Left colon (tissue), 2 donors: Measurements from ENCODE around the gene HMGA1. TPM values are rescaled to one million over a fixed set of nuclear protein-coding genes. Genes with fewer than 3 reads are reported as not detected.
"Not testable (repeated sequence)": the region's sequence is repeated elsewhere in the genome, so short reads cannot be mapped to it uniquely, and the experiment has no call there.

Experiments
- ATAC-seq: fragments of 200-7000 bp; cut with Tn5 transposase; one replicate; pipeline ENCODE4 v1.9.1; 2020; ENCODE audit warnings: mild to moderate bottlenecking, moderate library complexity
- DNase-seq, 2 donors: peaks; one replicate each; pipeline ENCODE4 v3.0.0-alpha.2; 2020
- intact Hi-C, 2 donors: fragments of 100-400 bp; cut with DNase I in 1 of 2; cut with micrococcal nuclease in 1 of 2; formaldehyde crosslinking; loops; one replicate each; pipeline versions ENCODE4 v1.11.2 to v1.14.0; 2022; cut with DNase I, micrococcal nuclease
- total RNA-seq, 2 donors: library from RNA; stranded (reverse); fragmentation: NEBNext Ultra II Directional; extraction: Animal tissue kit (Norgen Biotek cat#: 25700); gene quantifications; one replicate each; pipeline ENCODE4 v1.2.1, GENCODE V29; 2021
- donor health status: DM: no; HTN: no; CAD: no.
- donor health status: DM: yes; HTN: yes; CAD: no.

The HMGA1 gene
- total RNA-seq, 2 donors from 2014 or later, result 116 to 152 TPM

- intact Hi-C loops, result no loop called here
- peak; percentile 12 for ATAC-seq
- peak; percentile 54 to 76 for DNase-seq
Observed at GRCh38 chr6:34237722-34238584, 1.3 kb downstream of the HMGA1 start.

- no peak for DNase-seq
- ATAC-seq, result no peak
- intact Hi-C loops, result no loop called here
Observed at GRCh38 chr6:34238585-34239499, 2.2 kb downstream of the HMGA1 start.

- no peak for ATAC-seq
- intact Hi-C loops, result no loop called here
- no peak for DNase-seq
Observed at GRCh38 chr6:34239500-34239825, 2.8 kb downstream of the HMGA1 start.

- no peak for DNase-seq
- intact Hi-C loops, result loop anchor here in 1 of 2 donors (10.0 kb wide), 1 partner anchor 175 kb away; no protein-coding TSS in a partner anchor
- no peak for ATAC-seq
Observed at GRCh38 chr6:34239893-34240292, 3.2 kb downstream of the HMGA1 start.

GRCh38 chr6:34240329-34241248 lies 3.9 kb downstream of the HMGA1 start:
- DNase-seq (no peak), ATAC-seq (no peak)
- intact Hi-C loops, result loop anchor here in 1 of 2 donors (10.0 kb wide), 1 partner anchor 174 kb away; no protein-coding TSS in a partner anchor

GRCh38 chr6:34241351-34242215 lies 4.9 kb downstream of the HMGA1 start:
- DNase-seq, result no peak
- intact Hi-C loops, result loop anchor here in 1 of 2 donors (10.0 kb wide), 1 partner anchor 173 kb away; no protein-coding TSS in a partner anchor
- no peak for ATAC-seq

- DNase-seq (no peak), ATAC-seq (no peak)
- intact Hi-C loops, result loop anchor here in 1 of 2 donors (10.0 kb wide), 1 partner anchor 172 kb away; no protein-coding TSS in a partner anchor
Observed at GRCh38 chr6:34242252-34243130, 5.8 kb downstream of the HMGA1 start.

- intact Hi-C loops, result loop anchor here in 1 of 2 donors (10.0 kb wide), 1 partner anchor 172 kb away; no protein-coding TSS in a partner anchor
- ATAC-seq, result no peak
- DNase-seq, result no peak
Observed at GRCh38 chr6:34243131-34243771, 6.6 kb downstream of the HMGA1 start.

GRCh38 chr6:34243901-34244884 lies 7.5 kb downstream of the HMGA1 start:
- intact Hi-C loops, result loop anchor here in 1 of 2 donors (10.0 kb wide), 1 partner anchor 171 kb away; no protein-coding TSS in a partner anchor
- ATAC-seq, result no peak

GRCh38 chr6:34245032-34245760 lies 8.5 kb downstream of the HMGA1 start:
- not testable (repeated sequence) for DNase-seq
- intact Hi-C loops, result loop anchor here (5.0 to 10.0 kb wide), 2 partner anchors 170 to 172 kb away; no protein-coding TSS in a partner anchor

More at GRCh38 chr6:34243901-34244884, 7.5 kb downstream of the HMGA1 start:
- DNase-seq, result peak in 1 of 2 donors; percentile 40

GRCh38 chr6:34245761-34246140 lies 9.1 kb downstream of the HMGA1 start:
- not testable (repeated sequence) for DNase-seq, ATAC-seq
- intact Hi-C loops, result loop anchor here (5.0 to 10.0 kb wide), 2 partner anchors 169 to 172 kb away; no protein-coding TSS in a partner anchor

More at GRCh38 chr6:34245032-34245760, 8.5 kb downstream of the HMGA1 start:
- not testable (repeated sequence) for ATAC-seq

- DNase-seq, result no peak
- ATAC-seq, result no peak
- intact Hi-C loops, result loop anchor here (5.0 to 10.0 kb wide), 2 partner anchors 169 to 171 kb away; no protein-coding TSS in a partner anchor
Observed at GRCh38 chr6:34246249-34246562, 9.5 kb downstream of the HMGA1 start.

- no peak for ATAC-seq
- intact Hi-C loops, result loop anchor here (5.0 to 10.0 kb wide), 2 partner anchors 168 to 171 kb away; no protein-coding TSS in a partner anchor
- DNase-seq, result peak in 1 of 2 donors; percentile 48
Observed at GRCh38 chr6:34246563-34247391, 10.1 kb downstream of the HMGA1 start.
